Stimulated activated CD8-positive, alpha-beta memory T cell treated with anti-CD3 and anti-CD28 coated beads, Interleukin-12 subunit alpha, Interleukin-12 subunit beta, amount 100 ng/mL, for 24 hours (primary cell): Measurements from ENCODE around the gene EPHA5.

Experiments
- DNase-seq: peaks from one replicate; pipeline ENCODE4 v3.0.0-alpha.2; 2020; ENCODE audit errors: extremely low read depth

EPHA5 gene

DNA sequence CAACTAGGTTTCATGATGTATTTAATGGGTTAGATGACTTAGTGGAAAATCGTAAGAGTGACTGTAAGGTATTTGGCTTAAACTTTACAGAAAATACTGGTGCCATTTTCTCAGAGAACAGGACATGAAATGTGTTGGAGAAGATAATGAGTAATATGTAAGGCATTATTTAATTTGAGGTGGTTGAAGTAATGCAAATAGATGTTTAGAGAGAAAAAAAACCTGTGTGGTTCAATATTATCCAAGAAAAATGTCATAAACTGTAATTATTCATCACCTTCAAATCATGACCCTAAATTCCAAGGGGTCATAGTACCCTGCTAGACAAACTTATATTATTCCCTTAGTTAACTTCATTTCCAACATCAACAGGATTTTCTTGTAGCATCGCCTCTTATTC lies 171.7 kb downstream of the EPHA5 start:
- no peak for DNase-seq

DNA sequence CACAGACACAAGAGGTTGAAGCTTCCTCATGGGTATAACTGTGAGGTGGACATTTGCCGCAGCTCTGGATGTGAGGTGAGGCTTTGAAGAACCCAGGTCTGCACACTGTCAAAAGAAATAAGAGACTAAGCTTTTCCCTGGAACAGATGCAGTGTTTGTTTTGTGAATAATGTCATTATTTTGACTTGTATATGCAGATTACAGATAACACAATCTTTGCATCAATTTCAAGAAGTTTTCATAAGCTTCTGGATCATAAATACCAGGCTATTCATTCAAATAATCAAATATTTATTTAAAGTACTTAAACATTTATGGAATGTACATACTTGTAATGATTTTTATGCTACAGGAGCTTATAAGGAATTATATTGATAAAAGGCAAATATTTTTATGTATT lies 174.8 kb downstream of the EPHA5 start:
- no peak for DNase-seq

DNA sequence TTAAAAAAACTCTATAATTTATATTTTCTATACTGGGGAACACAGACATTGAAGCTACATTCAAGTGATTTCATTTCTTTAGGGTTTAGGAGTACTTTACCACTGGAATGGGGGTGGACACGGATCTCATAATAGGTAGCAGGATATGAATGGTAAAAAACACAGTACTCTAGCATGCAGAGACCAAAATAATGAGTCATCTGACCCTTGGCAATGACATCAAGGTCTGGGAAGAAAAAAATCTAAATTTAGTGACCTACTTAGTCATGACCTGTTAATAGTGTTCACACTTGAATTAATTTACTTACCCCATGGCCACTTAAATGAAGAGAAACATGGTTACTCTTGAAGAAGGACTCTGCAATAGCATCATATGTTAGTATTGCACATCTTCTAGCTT lies 187.9 kb downstream of the EPHA5 start:
- DNase-seq: no peak

GRCh38 chr4:65472531-65472930 lies 197.8 kb downstream of the EPHA5 start:
- DNase-seq: no peak

- DNase-seq: no peak
Observed at GRCh38 chr4:65467068-65467680, 203.1 kb downstream of the EPHA5 start.

GRCh38 chr4:65461781-65462180 lies 208.5 kb downstream of the EPHA5 start:
- no peak for DNase-seq

- DNase-seq: no peak
Observed at GRCh38 chr4:65457011-65457410, 213.3 kb downstream of the EPHA5 start.

GRCh38 chr4:65456579-65456978 lies 213.7 kb downstream of the EPHA5 start:
- DNase-seq: no peak

DNA sequence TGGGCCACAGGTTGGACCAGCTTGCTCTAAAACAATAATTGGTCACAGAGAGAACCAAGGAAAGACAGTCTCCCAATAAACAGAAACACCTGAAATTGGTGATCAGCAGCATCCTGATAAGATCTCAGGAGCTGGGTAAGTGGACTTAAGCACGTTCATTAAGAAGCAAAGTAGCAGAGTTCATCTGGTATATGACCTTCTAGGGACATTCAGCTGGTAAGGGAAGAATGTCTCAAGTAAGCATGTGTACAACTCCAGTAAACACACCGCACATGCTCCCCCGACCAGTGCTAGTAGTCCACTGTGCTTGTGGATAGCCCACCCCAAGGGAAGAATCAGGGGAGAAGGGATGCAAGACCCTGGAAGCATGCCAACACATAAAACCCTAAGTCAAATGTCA lies 216.9 kb downstream of the EPHA5 start:
- DNase-seq: no peak

- DNase-seq: no peak
Observed at GRCh38 chr4:65450899-65451298, 219.4 kb downstream of the EPHA5 start.

- no peak for DNase-seq
Observed at GRCh38 chr4:65437102-65437501, 233.2 kb downstream of the EPHA5 start.

- no peak for DNase-seq
Observed at GRCh38 chr4:65422109-65422508, 248.2 kb downstream of the EPHA5 start.

DNA sequence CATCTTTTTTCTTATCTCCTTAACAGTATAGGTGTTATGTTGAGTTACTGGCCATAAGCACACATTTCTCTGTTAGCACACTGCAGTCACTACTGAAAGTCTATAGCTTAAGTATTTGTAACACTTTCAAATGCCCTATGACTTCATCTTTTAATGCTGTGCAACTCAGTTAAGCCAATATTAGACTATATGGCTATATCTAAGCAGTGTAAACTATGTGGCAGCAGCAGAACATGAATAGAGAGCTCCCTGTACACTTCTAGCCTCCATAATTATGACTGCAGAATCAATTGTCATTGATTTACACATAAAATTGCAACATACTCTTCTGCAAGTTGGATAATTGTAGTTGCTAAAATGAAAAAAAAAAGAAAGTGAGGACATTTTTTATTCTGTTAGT lies 250.3 kb downstream of the EPHA5 start:
- no peak for DNase-seq

DNA sequence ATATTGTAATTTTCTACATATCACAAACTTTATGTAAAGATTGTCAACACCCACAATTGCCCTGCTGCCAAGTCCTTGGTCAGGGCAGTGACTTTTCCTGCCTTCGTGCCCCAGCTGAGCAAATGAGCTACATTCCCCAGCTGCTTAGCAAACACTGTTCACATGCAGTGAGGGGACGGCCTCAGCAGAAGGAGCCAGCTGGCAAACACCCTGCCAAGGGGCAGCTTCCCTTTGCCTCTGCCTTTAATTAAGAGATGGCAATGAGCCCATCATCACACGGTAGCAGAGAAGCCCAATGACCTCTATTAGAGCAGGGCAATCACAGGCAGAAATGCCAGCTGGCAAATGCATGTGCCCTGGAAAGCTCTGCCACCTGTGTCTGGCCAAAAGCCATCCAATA lies 253.4 kb downstream of the EPHA5 start:
- DNase-seq: no peak

DNA sequence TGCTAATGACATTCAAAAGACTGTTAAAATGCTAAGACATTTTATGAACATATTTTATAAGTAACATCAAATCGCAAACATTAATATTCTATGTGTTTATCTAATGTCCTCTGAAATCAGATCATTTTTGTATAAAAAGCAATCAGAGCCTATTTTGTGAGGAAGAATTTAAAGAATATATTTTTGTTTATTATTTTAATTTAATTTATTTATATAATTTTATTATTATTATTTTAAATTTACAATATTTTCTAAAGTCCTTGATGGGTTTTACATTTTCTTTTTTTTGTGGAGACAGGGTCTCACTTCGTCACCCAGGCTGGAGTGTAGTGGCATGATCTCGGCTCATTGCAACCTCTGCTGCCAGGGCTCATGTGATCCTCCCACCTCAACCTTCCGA lies 262.8 kb downstream of the EPHA5 start:
- no peak for DNase-seq

DNA sequence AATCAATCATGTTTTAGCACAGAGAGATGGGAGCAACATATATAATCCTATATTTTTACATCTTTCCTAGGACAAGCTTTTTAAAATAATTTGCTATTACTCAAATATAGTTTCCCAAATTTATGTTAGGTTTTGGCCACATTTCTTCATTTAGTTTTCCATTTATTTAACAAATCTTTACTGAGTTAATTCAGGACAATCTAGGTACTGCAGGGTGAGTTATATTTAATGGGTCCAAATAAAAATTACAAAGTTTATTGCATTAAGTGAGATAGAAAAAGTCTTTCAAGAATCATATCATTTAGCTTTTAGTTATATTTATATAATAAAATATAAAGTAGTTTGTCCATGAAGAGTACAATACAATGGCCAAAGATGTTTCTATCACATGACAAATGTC lies 269.2 kb downstream of the EPHA5 start:
- DNase-seq: no peak

DNA sequence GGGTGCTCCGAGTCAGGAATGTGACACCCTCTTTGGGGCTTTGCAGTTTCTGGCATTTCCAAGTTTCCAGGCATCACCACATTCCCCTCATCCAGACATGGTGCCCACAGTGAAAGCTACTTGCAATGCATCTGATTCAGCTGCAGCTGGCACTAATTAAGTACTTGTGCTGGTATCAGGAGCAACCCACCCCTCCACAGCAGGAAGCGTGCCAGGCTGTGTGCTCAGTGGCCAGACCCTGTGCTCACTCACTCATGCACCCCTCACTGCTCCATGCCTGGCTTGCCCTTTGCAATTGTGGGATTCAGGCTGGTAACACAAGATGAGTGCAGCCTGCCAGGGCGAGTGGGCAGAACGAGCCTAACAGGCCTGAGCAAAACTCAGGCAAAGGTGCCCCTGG lies 271.2 kb downstream of the EPHA5 start:
- DNase-seq: no peak

GRCh38 chr4:65393078-65393477 lies 277.2 kb downstream of the EPHA5 start:
- no peak for DNase-seq

- no peak for DNase-seq
Observed at GRCh38 chr4:65392488-65392887, 277.8 kb downstream of the EPHA5 start.

GRCh38 chr4:65391814-65392213 lies 278.5 kb downstream of the EPHA5 start:
- DNase-seq: no peak

DNA sequence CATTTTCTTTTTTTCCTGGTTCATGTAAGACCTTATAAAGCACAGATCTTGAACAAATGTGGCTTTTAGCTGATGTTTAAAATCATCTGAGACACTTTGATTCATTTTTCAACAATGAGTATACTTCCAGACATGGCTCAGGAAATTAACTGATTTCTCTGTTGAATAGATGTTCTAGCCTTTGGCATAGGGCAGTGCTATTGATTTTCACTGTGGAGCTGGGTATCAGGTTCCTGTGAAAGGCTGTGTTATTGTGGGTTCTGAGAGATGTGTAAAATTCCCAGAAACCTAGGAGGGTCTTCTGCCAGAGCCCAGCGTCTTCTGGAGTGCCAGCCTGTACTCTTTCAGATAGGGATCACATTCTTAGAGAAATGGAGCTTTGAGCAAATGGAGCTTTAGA lies 278.9 kb downstream of the EPHA5 start:
- no peak for DNase-seq

- DNase-seq: no peak
Observed at GRCh38 chr4:65386927-65387326, 283.4 kb downstream of the EPHA5 start.

DNA sequence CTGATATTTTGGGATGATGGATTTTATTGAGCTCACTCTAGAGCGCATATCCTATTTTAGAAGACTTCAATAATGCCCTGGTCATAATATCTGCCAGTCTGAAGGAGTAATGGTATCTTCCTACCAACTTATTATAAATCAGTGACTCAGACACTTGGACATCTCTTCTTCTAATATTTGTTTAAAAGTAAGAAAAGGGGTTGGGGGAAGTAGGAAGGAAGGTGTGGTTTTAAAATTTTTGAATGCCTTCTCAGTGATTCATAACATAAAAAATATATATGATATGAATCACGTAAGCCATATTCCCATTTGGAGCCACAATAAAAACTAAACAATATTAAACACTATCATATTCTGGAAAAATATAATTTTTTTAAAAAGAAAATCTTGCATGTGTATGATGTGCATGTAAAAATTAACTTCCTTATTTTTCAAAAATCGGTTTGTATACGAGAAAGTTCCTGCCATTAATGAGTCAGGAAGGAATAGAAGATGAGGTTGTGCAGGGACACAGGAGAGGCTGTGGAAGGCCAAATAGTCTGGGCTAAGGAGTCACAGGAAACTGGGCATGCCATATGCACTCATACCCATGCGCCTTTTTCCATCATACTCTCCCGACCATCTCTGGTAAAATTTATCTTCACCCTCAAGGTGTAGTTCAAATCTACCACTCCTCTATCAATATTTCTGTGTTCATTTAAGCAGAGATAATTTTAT lies 286.5 kb downstream of the EPHA5 start:
- DNase-seq: no peak

DNA sequence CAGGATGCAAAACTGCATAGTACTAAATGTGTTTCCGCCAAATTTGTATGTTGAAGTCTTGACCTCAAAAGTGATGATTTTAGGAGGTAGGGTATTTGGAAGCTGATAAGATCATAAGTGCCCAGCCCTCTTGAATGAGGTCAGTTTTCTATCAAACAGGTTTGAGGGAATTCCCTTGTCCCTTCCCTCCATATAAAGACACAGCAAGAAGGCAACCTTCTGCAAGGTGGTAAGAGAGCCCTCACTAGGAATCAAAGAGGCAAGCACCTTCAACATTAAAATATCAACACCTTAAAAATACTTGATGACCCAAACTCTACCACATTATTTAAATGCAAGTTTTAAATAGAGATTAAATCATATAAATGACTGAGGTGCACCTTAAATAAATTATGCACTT lies 288.6 kb downstream of the EPHA5 start:
- no peak for DNase-seq
